PFSK-1 (cell line): ENCODE measurements around the gene USP5.

Experiments
- FOXP2 ChIP-seq: optimal IDR thresholded peaks from 2 replicates; pipeline ENCODE3; 2011; ENCODE audit warnings: borderline replicate concordance, control low read depth, inconsistent platforms; ENCODE audit not compliant: insufficient read depth; ENCODE audit errors: extremely low read length, extremely low read depth
- POLR2AphosphoS5 ChIP-seq: IDR thresholded peaks from 2 replicates; pipeline ENCODE4 v1.6.1; 2012; ENCODE audit warnings: low read depth, mild to moderate bottlenecking, control low read depth, low read length, moderate library complexity
- SIN3A ChIP-seq: IDR thresholded peaks from 2 replicates; pipeline ENCODE4 v1.6.1; 2012; ENCODE audit warnings: mild to moderate bottlenecking, low read length, moderate library complexity, borderline replicate concordance; ENCODE audit not compliant: insufficient read depth
- TAF1 ChIP-seq: IDR thresholded peaks from 2 replicates; pipeline ENCODE4 v1.6.1; 2012; ENCODE audit warnings: low read length, control low read depth, borderline replicate concordance; ENCODE audit not compliant: insufficient read depth
- TF ChIP-seq, protein P1 (sequence below), 2 experiments: IDR thresholded peaks; 2 replicates each; pipeline versions ENCODE4 v1.6.1 to v1.8.0; 2011 to 2012; ENCODE audit warnings: low read depth in 2 of 2, low read length in 2 of 2, control low read depth in 1 of 2, inconsistent platforms in 1 of 2, mild to moderate bottlenecking in 1 of 2, moderate library complexity in 1 of 2; ENCODE audit not compliant: insufficient read depth in 1 of 2

USP5 gene

DNA sequence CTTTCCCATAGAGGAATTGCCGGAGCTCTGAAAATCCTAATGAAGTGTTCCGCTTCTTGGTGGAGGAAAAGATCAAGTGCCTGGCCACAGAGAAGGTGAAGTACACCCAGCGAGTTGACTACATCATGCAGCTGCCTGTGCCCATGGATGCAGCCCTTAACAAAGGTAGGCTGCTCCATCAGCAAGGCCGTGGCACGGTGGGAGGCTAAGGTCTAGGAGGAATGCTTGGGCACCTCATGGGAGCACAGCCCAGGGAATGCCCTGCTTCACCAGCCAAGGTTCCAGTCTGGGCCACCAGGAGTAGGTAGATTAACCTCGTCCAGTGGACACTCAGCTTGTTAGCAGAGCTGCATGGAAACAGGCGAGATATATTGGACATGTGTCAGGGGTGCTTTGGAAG, 9.0 kb downstream of the USP5 start:
- no peak for TF ChIP-seq SIN3A
- TF ChIP-seq POLR2AphosphoS5: no peak
- TF ChIP-seq, protein P1, sequence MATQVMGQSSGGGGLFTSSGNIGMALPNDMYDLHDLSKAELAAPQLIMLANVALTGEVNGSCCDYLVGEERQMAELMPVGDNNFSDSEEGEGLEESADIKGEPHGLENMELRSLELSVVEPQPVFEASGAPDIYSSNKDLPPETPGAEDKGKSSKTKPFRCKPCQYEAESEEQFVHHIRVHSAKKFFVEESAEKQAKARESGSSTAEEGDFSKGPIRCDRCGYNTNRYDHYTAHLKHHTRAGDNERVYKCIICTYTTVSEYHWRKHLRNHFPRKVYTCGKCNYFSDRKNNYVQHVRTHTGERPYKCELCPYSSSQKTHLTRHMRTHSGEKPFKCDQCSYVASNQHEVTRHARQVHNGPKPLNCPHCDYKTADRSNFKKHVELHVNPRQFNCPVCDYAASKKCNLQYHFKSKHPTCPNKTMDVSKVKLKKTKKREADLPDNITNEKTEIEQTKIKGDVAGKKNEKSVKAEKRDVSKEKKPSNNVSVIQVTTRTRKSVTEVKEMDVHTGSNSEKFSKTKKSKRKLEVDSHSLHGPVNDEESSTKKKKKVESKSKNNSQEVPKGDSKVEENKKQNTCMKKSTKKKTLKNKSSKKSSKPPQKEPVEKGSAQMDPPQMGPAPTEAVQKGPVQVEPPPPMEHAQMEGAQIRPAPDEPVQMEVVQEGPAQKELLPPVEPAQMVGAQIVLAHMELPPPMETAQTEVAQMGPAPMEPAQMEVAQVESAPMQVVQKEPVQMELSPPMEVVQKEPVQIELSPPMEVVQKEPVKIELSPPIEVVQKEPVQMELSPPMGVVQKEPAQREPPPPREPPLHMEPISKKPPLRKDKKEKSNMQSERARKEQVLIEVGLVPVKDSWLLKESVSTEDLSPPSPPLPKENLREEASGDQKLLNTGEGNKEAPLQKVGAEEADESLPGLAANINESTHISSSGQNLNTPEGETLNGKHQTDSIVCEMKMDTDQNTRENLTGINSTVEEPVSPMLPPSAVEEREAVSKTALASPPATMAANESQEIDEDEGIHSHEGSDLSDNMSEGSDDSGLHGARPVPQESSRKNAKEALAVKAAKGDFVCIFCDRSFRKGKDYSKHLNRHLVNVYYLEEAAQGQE (IDR thresholded peaks at IDR 0.05; ENCODE audit: insufficient read depth in 1 of 2, low read depth in 2 of 2, low read length in 2 of 2): no peak
- no peak for TF ChIP-seq FOXP2
- TF ChIP-seq TAF1: no peak

DNA sequence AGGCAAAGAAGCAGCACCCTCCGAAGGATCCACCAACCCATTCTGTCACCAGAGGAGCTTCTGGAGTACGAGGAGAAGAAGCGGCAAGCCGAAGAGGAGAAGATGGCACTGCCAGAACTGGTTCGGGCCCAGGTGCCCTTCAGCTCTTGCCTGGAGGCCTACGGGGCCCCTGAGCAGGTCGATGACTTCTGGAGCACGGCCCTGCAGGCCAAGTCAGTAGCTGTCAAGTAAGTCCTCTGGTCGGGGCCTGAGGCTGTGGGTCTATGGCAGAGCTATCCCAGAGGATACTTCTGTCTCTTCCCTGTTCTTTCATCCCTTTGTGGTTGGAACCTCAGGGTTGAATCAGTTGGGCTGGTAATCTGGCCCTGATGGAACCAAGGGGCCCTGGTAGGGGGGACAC, 9.4 kb downstream of the USP5 start:
- no peak for TF ChIP-seq SIN3A
- no peak for TF ChIP-seq POLR2AphosphoS5
- no peak for TF ChIP-seq FOXP2
- TF ChIP-seq, protein P1 (IDR thresholded peaks at IDR 0.05; ENCODE audit: insufficient read depth in 1 of 2, low read depth in 2 of 2, low read length in 2 of 2): no peak
- TF ChIP-seq TAF1: no peak

DNA sequence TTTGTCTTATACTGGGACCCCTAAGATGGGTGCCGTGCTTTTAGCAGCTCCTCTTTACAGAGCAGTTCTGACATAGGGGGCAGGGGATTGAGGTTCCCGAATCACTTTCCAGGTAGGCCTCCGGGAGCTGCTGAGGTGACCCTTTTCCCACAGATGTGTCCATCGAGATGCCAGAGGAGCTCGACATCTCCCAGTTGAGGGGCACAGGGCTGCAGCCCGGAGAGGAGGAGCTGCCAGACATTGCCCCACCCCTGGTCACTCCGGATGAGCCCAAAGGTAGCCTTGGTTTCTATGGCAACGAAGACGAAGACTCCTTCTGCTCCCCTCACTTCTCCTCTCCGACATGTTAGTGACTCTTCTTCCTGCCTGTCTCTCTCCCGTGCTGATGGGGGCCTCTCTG, 11.1 kb downstream of the USP5 start:
- TF ChIP-seq SIN3A: no peak
- TF ChIP-seq, protein P1 (IDR thresholded peaks at IDR 0.05; ENCODE audit: insufficient read depth in 1 of 2, low read depth in 2 of 2, low read length in 2 of 2): no peak
- TF ChIP-seq FOXP2: no peak
- no peak for TF ChIP-seq POLR2AphosphoS5
- TF ChIP-seq TAF1: no peak

DNA sequence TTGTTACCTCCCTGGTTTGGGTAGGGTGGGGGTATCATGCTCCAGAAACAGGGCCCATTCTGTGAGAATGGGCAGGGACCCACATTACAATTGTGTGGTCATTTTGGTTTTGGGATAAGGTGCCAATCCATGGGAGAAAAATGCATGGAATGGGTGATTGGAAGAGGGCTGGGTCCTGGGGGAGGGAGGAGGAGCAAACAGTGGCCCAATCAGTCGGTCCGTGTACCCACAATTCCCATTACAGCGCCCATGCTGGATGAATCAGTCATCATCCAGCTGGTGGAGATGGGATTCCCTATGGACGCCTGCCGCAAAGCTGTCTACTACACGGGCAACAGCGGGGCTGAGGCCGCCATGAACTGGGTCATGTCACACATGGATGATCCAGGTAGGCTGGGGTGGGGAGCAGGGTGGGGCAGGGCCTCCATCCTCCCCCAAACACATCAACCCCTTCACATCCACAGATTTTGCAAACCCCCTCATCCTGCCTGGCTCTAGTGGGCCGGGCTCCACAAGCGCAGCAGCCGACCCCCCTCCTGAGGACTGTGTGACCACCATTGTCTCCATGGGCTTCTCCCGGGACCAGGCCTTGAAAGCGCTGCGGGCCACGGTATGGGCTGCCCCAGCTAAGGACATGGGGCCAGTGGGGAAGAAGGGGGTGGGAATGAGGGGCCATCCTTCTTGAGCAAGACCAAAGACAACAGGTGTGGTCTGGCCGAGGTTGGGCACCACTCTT, 11.8 kb downstream of the USP5 start:
- TF ChIP-seq FOXP2: no peak
- TF ChIP-seq SIN3A: no peak
- no peak for TF ChIP-seq TAF1
- TF ChIP-seq, protein P1 (IDR thresholded peaks at IDR 0.05; ENCODE audit: insufficient read depth in 1 of 2, low read depth in 2 of 2, low read length in 2 of 2): no peak
- no peak for TF ChIP-seq POLR2AphosphoS5
